SK-N-MC (cell line): Measurements from ENCODE around the gene MEA1.
"Not testable (repeated sequence)": the region's sequence is repeated elsewhere in the genome, so short reads cannot be mapped to it uniquely, and the experiment has no call there.

Source experiments
- DNase-seq: peaks from one replicate; pipeline ENCODE4 v3.0.0-alpha.2; 2011; ENCODE audit warnings: low read depth, low spot score
- H3K27ac ChIP-seq: fragments of 200-600 bp; sonication (generic); 2 replicates; pipeline ENCODE4 v1.5.1; 2016; ENCODE audit warnings: mixed run types
- H3K36me3 ChIP-seq: fragments of 200-600 bp; sonication (generic); 2 replicates; pipeline ENCODE4 v1.6.1; 2017; ENCODE audit warnings: antibody characterized with exemption, low read length, mixed read lengths; ENCODE audit not compliant: insufficient read depth
- H3K4me3 ChIP-seq: fragments of 200-600 bp; sonication (generic); 2 replicates; pipeline ENCODE4 v1.5.1; 2016
- H3K9ac ChIP-seq: fragments of 200-600 bp; sonication (generic); 2 replicates; pipeline ENCODE4 v1.8.0; 2017; ENCODE audit warnings: mixed run types, mixed read lengths; ENCODE audit not compliant: insufficient read length
- H3K9me3 ChIP-seq: fragments of 200-600 bp; sonication (generic); 2 replicates; pipeline ENCODE4 v1.6.1; 2017; ENCODE audit warnings: low read depth, mild to moderate bottlenecking, antibody characterized with exemption, low read length, moderate library complexity, mixed read lengths
- EZH2 ChIP-seq: fragments of 200-600 bp; sonication (generic); IDR thresholded peaks from one replicate; pipeline ENCODE4 v1.6.1; 2017; ENCODE audit warnings: antibody characterized with exemption
- FOXP2 ChIP-seq: optimal IDR thresholded peaks from 2 replicates; pipeline ENCODE3; 2011; ENCODE audit warnings: mild to moderate bottlenecking, moderate library complexity; ENCODE audit not compliant: insufficient read depth; ENCODE audit errors: extremely low read length, control extremely low read depth
- POLR2AphosphoS5 ChIP-seq: IDR thresholded peaks from 2 replicates; pipeline ENCODE4 v1.6.1; 2012; ENCODE audit warnings: mild to moderate bottlenecking, low read depth, low read length, borderline replicate concordance

Gene MEA1

DNA sequence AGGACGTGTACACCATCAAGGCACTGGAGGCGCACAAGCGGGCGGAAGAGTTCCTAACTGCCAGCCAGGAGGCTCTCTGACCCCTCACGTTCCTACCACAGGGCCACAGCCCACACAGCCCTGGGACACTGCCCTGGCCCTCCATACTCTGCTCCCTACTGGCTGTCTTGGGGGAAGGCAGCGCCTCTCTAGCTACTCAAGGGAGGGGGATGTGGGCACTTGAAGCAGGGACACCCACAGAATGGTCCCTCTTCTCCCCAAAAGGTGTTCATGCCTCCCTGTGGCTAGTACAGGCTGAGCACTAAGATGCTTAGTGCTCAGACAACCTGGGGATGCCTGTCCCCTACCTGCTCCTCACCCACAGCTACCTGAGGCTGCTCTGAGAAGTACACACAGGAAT, 2.5 kb downstream of the MEA1 start:
- Histone ChIP-seq H3K4me3 (no peak overlapping the region), H3K27ac (no peak overlapping the region), H3K9me3 (no peaks in the 10 kb centered on the region), H3K36me3 (peaks cover 56% of the 10 kb centered on the region), H3K9ac (no peak overlapping the region)
- TF ChIP-seq EZH2, result no peak
- no peak for TF ChIP-seq POLR2AphosphoS5
- no peak for TF ChIP-seq FOXP2
- DNase-seq, result no peak

DNA sequence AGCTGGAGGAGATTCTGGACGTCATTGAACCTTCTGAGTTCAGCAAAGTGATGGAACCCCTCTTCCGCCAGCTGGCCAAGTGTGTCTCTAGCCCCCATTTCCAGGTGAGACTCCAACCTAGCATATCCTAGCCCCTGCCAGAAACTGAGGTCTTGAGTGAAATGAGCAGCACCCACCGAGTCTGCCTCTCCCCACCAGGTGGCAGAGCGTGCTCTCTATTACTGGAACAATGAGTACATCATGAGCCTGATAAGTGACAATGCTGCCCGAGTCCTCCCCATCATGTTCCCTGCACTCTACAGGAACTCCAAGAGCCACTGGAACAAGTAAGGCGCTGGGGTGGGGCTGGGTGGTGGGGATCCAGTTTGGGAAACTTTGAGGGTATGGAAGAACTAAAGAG, 4.6 kb downstream of the MEA1 start:
- TF ChIP-seq EZH2 (no peak), FOXP2 (no peak), POLR2AphosphoS5 (no peak)
- no peak overlapping the region for H3K9ac ChIP-seq

DNA sequence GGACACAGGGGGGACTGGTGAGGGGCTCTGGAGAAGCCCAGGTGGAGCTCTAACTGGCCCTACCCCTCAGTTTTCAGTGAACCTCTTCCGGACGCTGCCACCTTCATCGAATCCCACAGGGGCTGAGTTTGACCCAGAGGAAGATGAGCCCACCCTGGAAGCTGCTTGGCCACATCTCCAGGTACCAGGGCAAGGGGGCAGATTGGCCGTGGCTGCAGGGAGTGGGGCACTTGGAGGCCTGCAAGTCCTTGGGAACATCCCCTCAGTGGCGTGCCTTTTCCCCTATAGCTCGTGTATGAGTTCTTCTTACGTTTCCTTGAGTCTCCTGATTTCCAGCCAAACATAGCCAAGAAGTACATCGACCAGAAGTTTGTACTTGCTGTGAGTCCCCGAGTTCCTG, 6.6 kb downstream of the MEA1 start:
- Histone ChIP-seq H3K4me3 (no peak overlapping the region), H3K9me3 (no peaks in the 10 kb centered on the region), H3K9ac (no peak overlapping the region), H3K27ac (no peak overlapping the region), H3K36me3 (peaks cover 55% of the 10 kb centered on the region)
- no peak for DNase-seq
- TF ChIP-seq FOXP2, result no peak
- TF ChIP-seq POLR2AphosphoS5, result no peak
- no peak for TF ChIP-seq EZH2

More for the DNA sequence above, 4.6 kb downstream of the MEA1 start:
- no peak overlapping the region for H3K27ac ChIP-seq
- no peak for DNase-seq
- no peak overlapping the region for H3K4me3 ChIP-seq
- H3K36me3 ChIP-seq, result peaks cover 59% of the 10 kb centered on the region
- no peaks in the 10 kb centered on the region for H3K9me3 ChIP-seq

DNA sequence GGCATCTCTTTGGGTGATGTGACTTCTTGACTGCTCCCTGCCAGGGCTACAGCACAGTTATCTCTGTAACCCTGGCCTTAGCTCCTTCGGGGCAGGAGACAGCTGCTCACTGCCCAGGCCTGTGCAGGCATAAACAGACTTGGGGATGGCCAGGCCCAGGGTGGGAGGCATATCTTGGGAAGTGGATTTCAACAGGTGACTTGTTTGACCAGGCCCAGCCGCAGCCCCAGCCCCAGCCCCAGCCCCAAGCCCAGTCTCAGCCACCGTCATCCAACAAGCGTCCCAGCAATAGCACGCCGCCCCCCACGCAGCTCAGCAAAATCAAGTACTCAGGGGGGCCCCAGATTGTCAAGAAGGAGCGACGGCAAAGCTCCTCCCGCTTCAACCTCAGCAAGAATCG, 7.5 kb downstream of the MEA1 start:
- Histone ChIP-seq H3K9ac (no peak overlapping the region), H3K4me3 (no peak overlapping the region), H3K27ac (no peak overlapping the region), H3K36me3 (peaks cover 46% of the 10 kb centered on the region), H3K9me3 (no peaks in the 10 kb centered on the region)
- DNase-seq, result no peak
- TF ChIP-seq EZH2 (no peak), FOXP2 (no peak), POLR2AphosphoS5 (no peak)

DNA sequence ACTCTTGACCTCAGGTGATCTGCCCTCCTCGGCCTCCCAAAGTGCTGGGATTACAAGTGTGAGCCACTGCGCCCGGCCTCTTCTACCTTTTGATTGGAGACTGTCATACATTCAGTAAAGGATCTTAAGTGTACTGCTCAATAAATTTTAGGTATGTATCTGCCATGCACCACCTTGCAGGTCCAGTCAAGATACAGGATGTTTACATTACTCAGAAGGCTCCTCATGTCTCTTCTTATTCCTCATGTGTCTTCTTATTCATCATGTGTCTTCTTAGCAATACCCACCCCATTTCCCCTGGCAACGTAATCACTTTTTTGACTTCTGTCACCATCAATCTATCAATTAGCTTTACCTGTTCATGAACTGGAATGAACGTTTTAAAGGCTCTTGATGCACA, 7.9 kb downstream of the MEA1 start:
- DNase-seq, result no peak
- Histone ChIP-seq H3K4me3 (no peak overlapping the region), H3K36me3 (peaks cover 42% of the 10 kb centered on the region), H3K9me3 (no peaks in the 10 kb centered on the region), H3K27ac (no peak overlapping the region), H3K9ac (no peak overlapping the region)
- TF ChIP-seq POLR2AphosphoS5, result no peak
- no peak for TF ChIP-seq EZH2
- no peak for TF ChIP-seq FOXP2

DNA sequence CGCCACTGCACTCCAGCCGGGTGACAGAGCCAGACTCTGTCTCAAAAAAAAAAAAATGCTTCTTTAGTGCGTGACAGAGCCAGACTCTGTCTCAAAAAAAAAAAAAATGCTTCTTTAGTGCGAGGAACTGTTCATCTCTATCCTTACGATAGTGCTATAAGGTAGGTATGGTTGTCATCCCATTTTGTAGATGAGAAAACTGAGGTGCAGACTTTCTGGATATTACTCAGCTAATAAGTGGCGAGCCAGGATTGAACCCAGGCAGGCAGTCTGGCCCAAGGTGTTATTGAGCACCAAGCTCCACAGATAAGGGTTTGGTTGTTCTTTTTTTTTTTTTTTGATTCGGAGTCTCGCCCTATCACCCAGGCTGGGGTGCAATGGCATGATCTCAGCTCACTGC, 11.9 kb downstream of the MEA1 start:
- H3K4me3 ChIP-seq, result no peak overlapping the region
- H3K36me3 ChIP-seq, result peaks cover 10% of the 10 kb centered on the region; the same call in 1 of the 2 replicates
- H3K9ac ChIP-seq, result no peak overlapping the region
- no peak for TF ChIP-seq EZH2
- no peak for TF ChIP-seq FOXP2
- TF ChIP-seq POLR2AphosphoS5, result no peak
- DNase-seq, result no peak
- no peak overlapping the region for H3K27ac ChIP-seq
- no peaks in the 10 kb centered on the region for H3K9me3 ChIP-seq

DNA sequence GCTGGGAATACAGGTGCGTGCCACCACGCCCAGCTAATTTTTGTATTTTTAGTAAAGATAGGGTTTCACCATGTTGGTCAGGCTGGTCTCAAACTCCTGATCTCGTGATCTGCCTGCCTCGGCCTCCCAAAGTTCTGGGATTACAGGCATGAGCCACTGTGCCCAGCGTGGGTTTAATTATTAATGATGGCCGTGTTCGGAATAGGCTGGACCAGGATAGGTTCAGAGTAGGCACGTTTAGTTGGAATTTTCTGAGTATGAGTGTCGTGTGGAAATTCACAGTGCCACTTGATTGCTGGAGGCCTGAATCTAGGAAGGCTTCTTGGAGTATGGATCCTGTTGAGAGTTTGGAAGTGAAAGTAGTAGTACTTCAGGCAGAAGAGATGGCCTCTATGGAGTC, 15.5 kb downstream of the MEA1 start:
- not testable (repeated sequence) for DNase-seq, H3K9me3 ChIP-seq, H3K9ac ChIP-seq, H3K36me3 ChIP-seq, H3K4me3 ChIP-seq, H3K27ac ChIP-seq

DNA sequence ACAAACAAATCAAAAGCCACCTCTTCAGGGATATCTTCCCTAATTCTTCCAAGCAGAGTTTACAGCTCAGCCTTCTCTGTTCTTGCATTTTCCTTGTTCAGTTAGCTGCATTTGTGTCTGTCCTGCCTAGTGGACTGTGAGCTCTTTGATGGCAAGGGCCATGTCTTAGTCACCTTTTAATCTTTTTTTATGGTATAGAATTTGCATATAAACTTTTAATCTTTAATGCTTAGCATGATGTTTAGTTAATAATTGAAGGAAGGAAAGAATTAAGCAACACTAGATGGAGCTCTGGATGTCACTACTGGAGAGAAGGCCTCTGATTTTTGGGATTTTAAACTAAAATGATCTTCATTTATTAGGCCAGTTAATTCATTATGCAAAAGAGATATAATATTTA, 17.2 kb downstream of the MEA1 start:
- no peak for TF ChIP-seq FOXP2
- no peak for TF ChIP-seq EZH2
- no peak for TF ChIP-seq POLR2AphosphoS5
- no peak for DNase-seq
- no peak overlapping the region for H3K9ac ChIP-seq
- no peak overlapping the region for H3K4me3 ChIP-seq
- H3K36me3 ChIP-seq, result peaks cover 2% of the 10 kb centered on the region
- H3K9me3 ChIP-seq, result no peaks in the 10 kb centered on the region
- peak overlapping the region; percentile 73 for H3K27ac ChIP-seq

DNA sequence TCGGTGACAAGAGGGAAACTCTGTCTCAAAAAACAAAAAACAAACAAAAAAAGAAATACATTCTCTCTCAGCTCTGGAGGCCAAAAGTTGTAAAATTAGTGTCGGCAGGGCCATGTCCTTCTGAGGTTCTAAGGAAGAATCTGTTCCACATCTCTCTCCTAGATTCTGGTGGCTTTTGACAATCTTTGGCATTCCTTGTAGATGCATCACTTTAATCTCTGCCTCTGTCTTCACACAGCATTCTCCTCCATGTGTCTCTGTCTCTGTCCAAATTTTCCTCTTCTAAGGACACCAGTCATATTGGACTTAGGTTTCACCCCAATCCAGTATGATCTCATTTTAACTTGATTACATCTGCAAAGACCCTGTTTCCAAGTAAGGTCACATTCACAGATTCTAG, 20.3 kb downstream of the MEA1 start:
- Histone ChIP-seq H3K9ac (no peak overlapping the region), H3K9me3 (no peaks in the 10 kb centered on the region), H3K27ac (no peak overlapping the region), H3K36me3 (peaks cover 22% of the 10 kb centered on the region), H3K4me3 (no peak overlapping the region)
- TF ChIP-seq POLR2AphosphoS5 (no peak), EZH2 (no peak), FOXP2 (no peak)
- DNase-seq, result no peak
